GM18507 (cell line): ENCODE measurements around the gene PRKN.
"Not testable (repeated sequence)": the region's sequence is repeated elsewhere in the genome, so short reads cannot be mapped to it uniquely, and the experiment has no call there.

ENCODE experiments used
- DNase-seq: peaks from one replicate; pipeline ENCODE4 v3.0.0; 2011; ENCODE audit warnings: low read depth; ENCODE audit not compliant: insufficient read length; ENCODE audit errors: extremely low spot score
- FAIRE-seq: peaks from 2 replicates; lab custom pipeline; 2011; peaks lifted over from hg19 to GRCh38; lab: Jason Lieb, UNC

Gene PRKN

GRCh38 chr6:162416307-162416706 is 311.3 kb downstream of the PRKN start:
- FAIRE-seq (no peak), DNase-seq (no peak)

DNA sequence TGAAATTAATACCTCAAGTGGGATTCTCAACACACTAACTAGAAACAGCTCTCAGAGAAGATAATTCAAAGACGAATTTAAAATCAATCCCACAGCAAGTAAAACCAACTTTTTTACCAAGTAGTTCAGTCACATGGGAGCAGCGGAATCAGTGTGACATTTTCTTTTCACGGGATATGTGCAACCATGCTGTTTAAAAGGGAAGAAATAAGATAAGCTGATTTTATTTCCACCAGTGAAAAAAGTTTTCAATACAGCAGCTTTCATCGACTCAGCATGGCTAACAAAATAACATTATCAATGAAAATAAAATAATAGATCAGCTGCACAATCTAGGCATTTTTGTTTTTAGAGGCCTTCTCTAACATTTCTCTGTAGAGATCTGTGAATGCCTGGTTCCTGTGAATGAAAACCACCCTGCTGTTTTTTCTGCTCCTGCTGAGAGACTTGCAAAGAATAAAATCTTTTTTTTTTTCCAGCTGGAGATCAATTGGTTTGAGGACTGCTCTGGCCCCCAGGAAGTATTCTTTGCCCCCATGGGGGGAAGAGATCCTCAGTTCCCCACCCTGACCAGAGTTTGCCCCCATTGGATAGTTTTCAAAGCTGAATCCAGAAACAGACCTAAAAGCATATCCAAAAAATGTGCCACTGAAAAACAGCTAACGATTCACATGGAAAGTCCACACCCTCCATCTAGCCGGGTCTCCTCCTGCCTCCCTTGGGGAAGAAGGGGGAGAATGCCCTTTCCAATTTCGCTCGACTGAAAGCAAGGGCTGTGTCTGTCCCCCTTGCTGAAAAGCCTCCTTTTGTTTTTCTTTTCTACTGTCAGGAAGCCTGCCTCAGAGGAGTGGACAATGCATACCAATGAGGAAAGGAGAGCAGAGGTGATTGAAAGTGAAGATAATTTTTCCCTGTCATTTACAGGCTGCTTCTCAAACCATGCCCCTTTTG is 317.6 kb downstream of the PRKN start:
- no peak for DNase-seq
- no peak for FAIRE-seq

- no peak for FAIRE-seq
- DNase-seq: no peak
These were observed 318.6 kb downstream of the PRKN start for GRCh38 chr6:162408826-162409535.

DNA sequence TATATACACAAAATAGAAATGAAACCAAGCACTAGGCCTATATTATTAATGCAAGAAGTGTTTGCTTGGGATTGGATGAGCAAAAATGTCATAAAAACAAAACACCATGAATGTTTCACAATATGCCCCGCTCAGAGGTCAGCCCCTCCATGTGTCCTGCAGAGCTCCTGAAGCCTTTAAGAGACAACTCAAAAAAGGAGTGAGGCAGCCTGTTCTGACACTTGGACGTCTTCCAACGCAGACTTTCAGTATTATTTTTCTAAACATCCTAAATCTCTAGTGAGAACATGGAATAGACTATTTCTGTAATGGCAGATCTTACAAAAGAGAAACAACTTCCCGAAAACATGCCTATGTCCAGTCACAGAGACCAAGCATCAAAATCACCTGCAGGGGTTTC is 322.6 kb downstream of the PRKN start:
- FAIRE-seq (no peak), DNase-seq (no peak)

- FAIRE-seq (no peak), DNase-seq (no peak)
These were observed 324.5 kb downstream of the PRKN start for GRCh38 chr6:162403031-162403430.

DNA sequence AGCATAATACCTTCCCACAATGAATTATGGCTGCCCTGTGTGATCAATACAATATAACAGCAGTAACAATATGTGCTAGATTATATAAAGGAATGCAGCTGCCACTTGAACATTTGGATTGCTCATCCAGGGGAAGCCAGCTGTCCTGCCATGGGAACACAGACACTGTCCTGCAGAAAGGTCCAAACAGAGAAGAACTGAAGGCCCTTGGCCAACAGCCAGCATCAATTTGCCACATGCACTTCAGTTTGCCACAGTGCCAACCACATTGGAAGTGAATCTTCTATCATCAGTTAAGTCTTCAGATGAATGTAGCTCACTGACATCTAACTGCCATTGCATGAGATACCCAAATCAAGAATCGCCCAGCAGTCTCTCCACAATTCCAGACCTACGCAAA is 332.4 kb downstream of the PRKN start:
- FAIRE-seq (no peak), DNase-seq (no peak)

GRCh38 chr6:162390961-162391811 is 336.4 kb downstream of the PRKN start:
- not testable (repeated sequence) for DNase-seq, FAIRE-seq

DNA sequence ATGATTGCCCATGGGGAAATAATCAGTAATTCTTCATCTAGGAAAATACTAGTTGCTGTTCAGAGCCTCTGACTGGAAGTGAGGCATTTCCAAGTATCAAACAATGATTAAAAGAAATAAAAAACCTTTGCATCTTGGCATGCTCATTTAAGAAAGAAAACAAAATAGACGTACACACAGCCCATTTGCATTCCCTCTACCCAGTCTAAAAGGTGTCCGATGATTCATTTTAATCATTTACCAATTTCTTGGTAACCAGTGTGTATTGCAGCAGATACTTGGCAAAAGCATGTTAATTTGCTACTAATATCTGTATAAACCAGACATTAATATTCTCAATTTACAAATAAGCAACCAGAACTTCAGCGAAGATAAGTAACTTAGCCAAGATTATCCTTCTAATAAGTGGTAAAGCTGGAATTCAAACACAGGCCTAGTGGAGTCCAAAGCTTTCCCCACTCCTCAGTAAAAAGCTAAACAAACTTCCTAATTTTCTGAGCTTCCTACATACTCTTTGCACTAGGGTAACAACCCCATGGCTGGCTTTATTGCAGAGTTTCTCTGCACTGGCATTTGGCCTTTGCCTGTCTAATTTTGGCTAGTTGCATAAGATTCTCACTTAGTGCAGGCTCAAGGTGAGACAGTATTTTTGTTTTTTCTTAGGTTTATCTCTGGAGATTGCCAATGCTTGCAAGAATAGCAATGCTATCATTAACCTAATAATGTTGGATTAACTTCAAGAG is 338.1 kb downstream of the PRKN start:
- DNase-seq (no peak), FAIRE-seq (no peak)

DNA sequence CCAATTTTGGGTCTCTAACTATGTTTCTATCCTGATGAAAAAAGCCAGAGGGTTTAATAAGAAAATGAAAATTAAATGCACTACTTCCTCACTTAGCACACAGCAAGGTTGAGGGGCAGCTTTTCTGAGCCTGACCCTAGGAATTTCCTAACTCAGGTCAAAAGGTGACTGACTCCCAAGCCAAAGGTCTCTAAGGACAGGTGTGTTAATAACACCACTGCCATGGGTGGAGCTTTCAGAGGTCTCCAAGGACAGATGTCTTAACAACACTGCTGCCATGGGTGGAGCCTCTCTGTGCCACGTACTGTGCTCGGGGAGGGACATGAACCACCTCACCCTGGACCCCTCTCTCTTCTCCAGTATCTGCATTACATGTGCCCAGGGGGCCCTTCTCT is 339.2 kb downstream of the PRKN start:
- FAIRE-seq (no peak), DNase-seq (no peak)

- FAIRE-seq (no peak), DNase-seq (no peak)
These were observed 339.7 kb downstream of the PRKN start for GRCh38 chr6:162387718-162388382.

DNA sequence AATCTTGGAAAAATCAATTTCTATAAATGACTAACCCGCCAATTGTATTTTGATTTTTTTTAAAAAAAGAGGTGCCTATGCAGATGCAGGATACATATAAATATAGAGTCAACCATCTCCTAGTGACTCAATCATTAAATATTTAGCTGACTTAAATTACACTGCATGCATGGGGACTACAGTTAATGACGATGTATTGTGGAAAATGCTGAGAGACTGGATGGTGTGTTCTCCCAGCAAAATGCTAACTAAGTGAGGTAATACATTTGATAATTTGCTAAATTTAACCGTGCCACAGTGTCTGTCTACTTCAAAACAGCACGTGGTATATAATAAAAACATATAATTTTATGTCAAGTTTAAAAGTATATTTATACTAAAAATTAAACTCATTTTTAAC is 341.6 kb downstream of the PRKN start:
- DNase-seq: no peak
- no peak for FAIRE-seq

DNA sequence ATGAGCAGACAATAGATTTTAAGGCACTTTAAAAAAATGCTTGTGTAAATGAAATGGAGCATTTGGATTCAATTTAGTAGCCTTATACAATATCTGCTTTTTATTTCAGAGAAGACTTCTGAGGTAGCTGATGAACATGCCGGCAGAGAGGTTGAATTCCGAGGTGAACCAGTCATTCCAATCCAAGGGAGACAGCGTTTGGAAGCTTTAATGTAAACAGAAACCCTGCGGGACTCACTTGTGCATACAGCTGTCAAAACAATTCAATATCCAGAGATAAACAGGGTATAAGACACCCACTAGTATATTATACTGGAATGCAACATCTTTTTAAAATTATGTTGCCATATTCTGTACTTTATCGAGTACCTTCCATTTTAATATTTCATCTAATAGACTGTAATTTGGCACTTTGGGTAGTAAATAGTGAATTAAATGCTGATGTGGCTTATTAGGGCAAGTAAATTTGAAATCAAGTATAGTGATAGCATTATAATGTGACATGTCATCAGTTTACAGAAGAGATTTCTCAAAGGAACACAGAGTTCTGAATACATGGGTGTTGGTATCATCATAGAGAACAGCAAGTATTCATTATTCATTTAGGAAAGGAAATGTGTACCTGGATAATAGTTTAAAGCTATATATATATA is 347.7 kb downstream of the PRKN start:
- FAIRE-seq: no peak
- no peak for DNase-seq

GRCh38 chr6:162377735-162378134 is 349.8 kb downstream of the PRKN start:
- DNase-seq (no peak), FAIRE-seq (no peak)

DNA sequence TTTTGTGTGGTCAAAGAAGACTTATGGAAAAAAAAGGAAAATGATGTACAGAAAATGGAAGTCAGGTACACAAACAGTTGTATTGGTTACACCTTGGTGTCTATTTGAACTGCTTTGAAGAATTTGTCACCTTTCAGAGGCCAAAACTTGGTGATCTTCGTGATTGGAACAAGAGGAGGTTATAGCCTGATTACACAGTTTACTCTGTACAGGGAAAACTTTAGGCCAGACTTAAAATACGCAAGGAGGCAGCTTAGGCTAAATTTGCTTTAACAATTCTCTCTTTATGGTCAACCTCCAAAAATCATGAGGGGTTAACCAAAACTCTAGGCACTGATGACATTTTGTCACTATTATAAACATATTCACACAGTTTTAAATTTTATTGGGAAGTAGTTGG is 353.7 kb downstream of the PRKN start:
- no peak for DNase-seq
- FAIRE-seq: no peak

DNA sequence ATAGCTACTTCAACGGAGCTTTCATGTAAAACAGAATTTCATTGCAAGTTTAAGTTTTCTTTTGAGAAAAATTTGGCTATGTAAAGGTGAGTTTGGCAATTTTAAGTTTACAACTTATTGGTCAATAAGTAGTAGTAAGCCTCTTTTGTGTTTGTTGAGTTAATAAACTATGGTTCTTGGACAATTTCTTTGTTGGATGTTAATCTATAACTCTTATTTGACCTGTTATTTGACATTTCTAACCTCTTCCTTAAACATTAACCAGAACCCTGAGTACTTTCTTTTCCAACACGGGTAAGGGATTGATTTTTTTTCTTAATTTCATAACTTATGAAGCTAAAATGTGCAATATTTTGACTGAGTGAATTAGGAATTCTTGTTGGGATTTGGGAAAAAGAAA is 354.4 kb downstream of the PRKN start:
- no peak for FAIRE-seq
- no peak for DNase-seq

DNA sequence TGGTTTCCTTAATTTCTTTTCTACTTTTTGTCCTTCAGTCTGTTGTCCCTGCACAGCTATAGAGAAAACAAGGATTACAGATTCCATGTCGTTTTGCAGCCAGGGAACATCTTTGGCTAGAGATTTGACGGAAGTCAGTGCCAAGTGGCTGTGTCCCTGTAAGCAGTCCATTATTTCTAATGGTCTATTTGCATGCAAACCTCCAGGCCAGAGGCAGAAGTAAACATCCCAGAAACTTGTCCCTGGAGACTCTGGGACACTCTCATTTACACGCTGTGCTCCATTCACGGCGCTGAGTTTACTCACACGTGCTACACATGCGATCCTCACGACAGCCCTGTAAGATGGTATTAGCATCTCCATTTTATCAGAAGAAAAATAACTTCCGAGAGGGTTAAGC is 355.5 kb downstream of the PRKN start:
- FAIRE-seq: no peak
- DNase-seq: no peak

GRCh38 chr6:162371121-162371520 is 356.4 kb downstream of the PRKN start:
- DNase-seq: no peak

DNA sequence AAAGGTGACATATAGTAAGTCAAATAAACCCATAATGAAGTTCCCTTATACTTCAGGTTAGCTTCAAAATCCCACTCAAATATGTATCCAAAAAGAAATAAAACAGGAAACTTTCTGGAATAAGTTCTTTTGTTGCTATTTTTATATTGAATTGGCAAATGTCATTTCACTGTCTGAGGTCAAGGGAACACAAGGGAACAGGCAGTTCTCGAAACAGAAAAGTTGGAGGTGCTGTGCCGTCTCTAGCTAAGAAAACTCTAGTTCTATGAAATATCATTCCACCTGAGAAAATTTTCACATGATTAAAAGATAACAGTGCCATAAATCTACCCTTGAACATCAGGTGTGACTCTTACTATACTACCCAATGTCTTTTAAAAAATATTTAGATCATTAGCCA is 358.5 kb downstream of the PRKN start:
- FAIRE-seq (no peak), DNase-seq (no peak)

More at GRCh38 chr6:162371121-162371520, 356.4 kb downstream of the PRKN start:
- FAIRE-seq: no peak
